HG03432 (cell line): ENCODE measurements around the gene MAP2K7.

Source experiments
- ATAC-seq: cut with Tn5 transposase; IDR thresholded peaks from one replicate; pipeline ENCODE4 v1.9.1; 2021; ENCODE audit warnings: mild to moderate bottlenecking, moderate library complexity; ENCODE audit not compliant: unreplicated experiment

Gene MAP2K7

GRCh38 chr19:7918615-7919421 is 15.1 kb downstream of the MAP2K7 start:
- ATAC-seq = no peak

- peak; percentile 64 for ATAC-seq
Observed at GRCh38 chr19:7919610-7920518, 16.2 kb downstream of the MAP2K7 start, which contains the start of gene SNAPC2. TSS of gene SNAPC2 (plus strand) at chr19:7920338. CDS start at chr19:7920367, 29 bp downstream.

- ATAC-seq = peak; percentile 45
Observed at GRCh38 chr19:7920519-7921301, 17.0 kb downstream of the MAP2K7 start.

GRCh38 chr19:7921302-7921966 is 17.8 kb downstream of the MAP2K7 start:
- ATAC-seq = no peak

- ATAC-seq = no peak
Observed at GRCh38 chr19:7921967-7922835, 18.5 kb downstream of the MAP2K7 start.

GRCh38 chr19:7922836-7923195 is 19.1 kb downstream of the MAP2K7 start:
- no peak for ATAC-seq

- no peak for ATAC-seq
Observed at GRCh38 chr19:7923295-7924191, 19.9 kb downstream of the MAP2K7 start.

- no peak for ATAC-seq
Observed at GRCh38 chr19:7924241-7924640, 20.6 kb downstream of the MAP2K7 start.

- no peak for ATAC-seq
Observed at GRCh38 chr19:7924651-7925170, 21.0 kb downstream of the MAP2K7 start.

GRCh38 chr19:7925171-7925851 is 21.6 kb downstream of the MAP2K7 start:
- ATAC-seq = peak; percentile 34

- ATAC-seq = no peak
Observed at GRCh38 chr19:7926021-7926726, 22.5 kb downstream of the MAP2K7 start, which contains the start of gene CTXN1. TSS of gene CTXN1 (minus strand) at chr19:7926135. CDS start at chr19:7925538, 597 bp downstream.

GRCh38 chr19:7926727-7927604 is 23.3 kb downstream of the MAP2K7 start:
- no peak for ATAC-seq

- ATAC-seq = no peak
Observed at GRCh38 chr19:7927605-7928333, 24.1 kb downstream of the MAP2K7 start.

- no peak for ATAC-seq
Observed at GRCh38 chr19:7928334-7928706, 24.6 kb downstream of the MAP2K7 start.
